OCI-LY3 (cell line): ENCODE measurements around the gene TMOD4.

Experiments used
- H2AFZ ChIP-seq: fragments of 200-600, 300-600 bp; shearing (Covaris generic); 2 replicates; pipeline ENCODE4 v1.6.0; 2014; ENCODE audit warnings: antibody characterized with exemption, low read depth, low read length
- H3K27ac ChIP-seq: fragments of 200-600, 300-600 bp; sonication (generic); 2 replicates; pipeline ENCODE4 v1.5.1; 2014; ENCODE audit warnings: mild to moderate bottlenecking, low read length, moderate library complexity, mixed read lengths
- H3K27me3 ChIP-seq: fragments of 200-600, 300-600 bp; sonication (generic); 2 replicates; pipeline ENCODE4 v1.6.1; 2014; ENCODE audit warnings: low read depth, low read length, mixed read lengths
- H3K36me3 ChIP-seq: fragments of 200-600, 300-600 bp; sonication (generic); replicated peaks from 2 replicates; pipeline ENCODE3; 2014; ENCODE audit warnings: low read depth, low read length, mixed read lengths
- H3K4me1 ChIP-seq: fragments of 300-600, 200-600 bp; sonication (generic); 2 replicates; pipeline ENCODE4 v1.6.1; 2014; ENCODE audit warnings: low read length, mixed read lengths
- H3K4me2 ChIP-seq: fragments of 200-600, 300-600 bp; sonication (generic); 2 replicates; pipeline ENCODE4 v1.6.1; 2014; ENCODE audit warnings: low read length, mixed read lengths
- H3K4me3 ChIP-seq: fragments of 300-600, 200-600 bp; sonication (generic); 2 replicates; pipeline ENCODE4 v1.5.1; 2014; ENCODE audit warnings: antibody characterized with exemption, mild to moderate bottlenecking, low read length, moderate library complexity
- H3K79me2 ChIP-seq: fragments of 300-600, 200-600 bp; shearing (Covaris generic); 2 replicates; pipeline ENCODE4 v1.6.1; 2014; ENCODE audit warnings: mild to moderate bottlenecking, low read length, mixed read lengths
- H3K9ac ChIP-seq: fragments of 300-600, 200-600 bp; shearing (Covaris generic); 2 replicates; pipeline ENCODE4 v1.6.0; 2014; ENCODE audit warnings: mild to moderate bottlenecking, low read length, moderate library complexity
- H3K9me3 ChIP-seq: fragments of 200-600, 300-600 bp; shearing (Covaris generic); 2 replicates; pipeline ENCODE4 v1.6.1; 2014; ENCODE audit warnings: low read length, mixed read lengths; ENCODE audit not compliant: insufficient read depth
- H4K20me1 ChIP-seq: fragments of 200-600, 300-600 bp; sonication (generic); 2 replicates; pipeline ENCODE4 v1.6.1; 2016; ENCODE audit warnings: low read length, mixed read lengths; ENCODE audit not compliant: insufficient read depth
- CTCF ChIP-seq: fragments of 200-600, 300-600 bp; sonication (generic); IDR thresholded peaks from 2 replicates; pipeline ENCODE4 v1.5.1; 2014; ENCODE audit warnings: antibody characterized with exemption, low read length, low read depth
- EZH2phosphoT487 ChIP-seq: fragments of 200-600 bp; shearing (Covaris generic); IDR thresholded peaks from 2 replicates; pipeline ENCODE4 v1.6.1; 2018; ENCODE audit warnings: antibody characterized with exemption, mixed run types, low read depth

The TMOD4 gene

GRCh38 chr1:151187205-151187604, 11.4 kb upstream of the TMOD4 start:
- no peak overlapping the region for H3K4me2 ChIP-seq
- H3K9me3 ChIP-seq = no peaks in the 10 kb centered on the region
- no peaks in the 10 kb centered on the region for H3K27me3 ChIP-seq
- TF ChIP-seq CTCF (no peak), EZH2phosphoT487 (no peak)
- H3K36me3 ChIP-seq = peaks cover 30% of the 10 kb centered on the region
- no peak overlapping the region for H3K27ac ChIP-seq
- peaks cover 35% of the 10 kb centered on the region for H3K79me2 ChIP-seq
- no peak overlapping the region for H3K9ac ChIP-seq
- no peak overlapping the region for H2AFZ ChIP-seq
- no peak overlapping the region for H3K4me3 ChIP-seq
- H4K20me1 ChIP-seq = peaks cover 6% of the 10 kb centered on the region; the same call in 1 of the 2 replicates
- peaks cover 12% of the 10 kb centered on the region for H3K4me1 ChIP-seq

GRCh38 chr1:151184211-151184610, 8.4 kb upstream of the TMOD4 start:
- Histone ChIP-seq H3K4me3 (no peak overlapping the region), H3K4me2 (no peak overlapping the region), H4K20me1 (peaks cover 6% of the 10 kb centered on the region; the same call in 1 of the 2 replicates), H3K9me3 (no peaks in the 10 kb centered on the region), H3K27me3 (no peaks in the 10 kb centered on the region), H3K79me2 (peaks cover 28% of the 10 kb centered on the region), H3K36me3 (peaks cover 47% of the 10 kb centered on the region), H3K27ac (no peak overlapping the region), H2AFZ (no peak overlapping the region), H3K9ac (no peak overlapping the region), H3K4me1 (peaks cover 6% of the 10 kb centered on the region)
- TF ChIP-seq EZH2phosphoT487 = no peak
- no peak for TF ChIP-seq CTCF

GRCh38 chr1:151176514-151177045, 799 bp upstream of the TMOD4 start:
- TF ChIP-seq CTCF (no peak), EZH2phosphoT487 (no peak)
- H3K36me3 ChIP-seq = peaks cover 48% of the 10 kb centered on the region

GRCh38 chr1:151175041-151175741, 590 bp downstream of the TMOD4 start:
- Histone ChIP-seq H3K4me1 (peaks cover 18% of the 10 kb centered on the region), H3K27ac (peak overlapping the region; percentile 44), H3K4me3 (no peak overlapping the region; the same call in 1 of the 2 replicates), H4K20me1 (peaks cover 3% of the 10 kb centered on the region; the same call in 1 of the 2 replicates), H3K36me3 (peaks cover 51% of the 10 kb centered on the region), H3K9me3 (no peaks in the 10 kb centered on the region), H3K79me2 (no peaks in the 10 kb centered on the region), H2AFZ (no peak overlapping the region), H3K4me2 (peak overlapping the region; percentile 9), H3K9ac (no peak overlapping the region), H3K27me3 (no peaks in the 10 kb centered on the region)
- TF ChIP-seq EZH2phosphoT487 = no peak
- no peak for TF ChIP-seq CTCF

More at GRCh38 chr1:151176514-151177045, 799 bp upstream of the TMOD4 start:
- Histone ChIP-seq H3K27ac (no peak overlapping the region; the same call in 1 of the 2 replicates), H2AFZ (no peak overlapping the region), H3K4me3 (no peak overlapping the region), H3K9ac (no peak overlapping the region), H3K79me2 (no peaks in the 10 kb centered on the region), H3K4me1 (peaks cover 18% of the 10 kb centered on the region), H3K4me2 (no peak overlapping the region), H4K20me1 (peaks cover 3% of the 10 kb centered on the region; the same call in 1 of the 2 replicates), H3K9me3 (no peaks in the 10 kb centered on the region), H3K27me3 (no peaks in the 10 kb centered on the region)
